ENCODE data around the gene SMARCE1. TPM values are rescaled to one million over a fixed set of nuclear protein-coding genes. Genes with fewer than 3 reads are reported as not detected.

SMARCE1 gene
- total and polyA plus RNA-seq, 9 of the 15 experiments (the other 6 are each of a cell fraction or from before 2014, with no cell fraction given): 64.1 to 142 (median 114) TPM

- TF ChIP-seq SREBF1 (IDR thresholded peaks at IDR 0.05; ENCODE audit: borderline replicate concordance, low read depth, low read length): no peak
- no peak for TF ChIP-seq ARID1B (IDR thresholded peaks at IDR 0.05)
- no peak for TF ChIP-seq THRB (CRISPR knock-in tag; conservative IDR thresholded peaks at IDR 0.05)
- TF ChIP-seq ARID2 (IDR thresholded peaks at IDR 0.05): no peak
- TF ChIP-seq RBM14 (IDR thresholded peaks at IDR 0.05; ENCODE audit: borderline replicate concordance, insufficient read depth, low read depth, low read length): no peak
- TF ChIP-seq ZNF140 (CRISPR knock-in tag; IDR thresholded peaks at IDR 0.05): no peak
- no peak for TF ChIP-seq ZBTB7A (IDR thresholded peaks at IDR 0.05; ENCODE audit: borderline replicate concordance, control insufficient read depth, low read depth, low read length)
- TF ChIP-seq TCF3 (CRISPR knock-in tag; IDR thresholded peaks at IDR 0.05): no peak
- no peak for TF ChIP-seq SRSF9 (IDR thresholded peaks at IDR 0.05; ENCODE audit: borderline replicate concordance, low read depth, low read length)
- TF ChIP-seq U2AF1 (optimal IDR thresholded peaks at IDR 0.05; ENCODE audit: low read depth, low read length): no peak
- no peak for TF ChIP-seq FOXP1 (CRISPR knock-in tag; IDR thresholded peaks at IDR 0.05)
Observed at GRCh38 chr17:40678902-40679522, 31.4 kb upstream of the SMARCE1 start (continued).
